Nephron (organoid): ENCODE results near the gene MTA1.
A peak's percentile ranks its signal among the peaks of the same experiment; 100 is the strongest.

Experiments used
- H3K27ac Mint-ChIP-seq, 3 experiments: 2 replicates each; pipeline ENCODE4 v1.8.0; 2020; ENCODE audit warnings: mixed read lengths in 3 of 3, mild to moderate bottlenecking in 2 of 3, moderate library complexity in 1 of 3
- H3K27me3 Mint-ChIP-seq: 2 replicates; pipeline ENCODE4 v1.8.0; 2021; ENCODE audit warnings: low read depth, mild to moderate bottlenecking, moderate library complexity, mixed read lengths
- H3K36me3 Mint-ChIP-seq: 2 replicates; pipeline ENCODE4 v1.8.0; 2020; ENCODE audit warnings: low read depth, mixed read lengths
- H3K4me1 Mint-ChIP-seq: 2 replicates; pipeline ENCODE4 v1.8.0; 2020; ENCODE audit warnings: mixed read lengths
- H3K4me3 Mint-ChIP-seq, 3 experiments: 2 replicates each; pipeline ENCODE4 v1.8.0; 2020; ENCODE audit warnings: mild to moderate bottlenecking in 3 of 3, mixed read lengths in 3 of 3, moderate library complexity in 2 of 3
- H3K9me3 Mint-ChIP-seq: 2 replicates; pipeline ENCODE4 v1.8.0; 2020; ENCODE audit warnings: mixed read lengths
- TF ChIP-seq, protein P1 (sequence below), 3 experiments: fragments of 200-600 bp; sonication (generic); IDR thresholded peaks; one replicate each; pipeline ENCODE4 v1.5.0; 2021; ENCODE audit warnings: antibody characterized with exemption in 3 of 3; ENCODE audit not compliant: unreplicated experiment in 3 of 3

The MTA1 gene

DNA sequence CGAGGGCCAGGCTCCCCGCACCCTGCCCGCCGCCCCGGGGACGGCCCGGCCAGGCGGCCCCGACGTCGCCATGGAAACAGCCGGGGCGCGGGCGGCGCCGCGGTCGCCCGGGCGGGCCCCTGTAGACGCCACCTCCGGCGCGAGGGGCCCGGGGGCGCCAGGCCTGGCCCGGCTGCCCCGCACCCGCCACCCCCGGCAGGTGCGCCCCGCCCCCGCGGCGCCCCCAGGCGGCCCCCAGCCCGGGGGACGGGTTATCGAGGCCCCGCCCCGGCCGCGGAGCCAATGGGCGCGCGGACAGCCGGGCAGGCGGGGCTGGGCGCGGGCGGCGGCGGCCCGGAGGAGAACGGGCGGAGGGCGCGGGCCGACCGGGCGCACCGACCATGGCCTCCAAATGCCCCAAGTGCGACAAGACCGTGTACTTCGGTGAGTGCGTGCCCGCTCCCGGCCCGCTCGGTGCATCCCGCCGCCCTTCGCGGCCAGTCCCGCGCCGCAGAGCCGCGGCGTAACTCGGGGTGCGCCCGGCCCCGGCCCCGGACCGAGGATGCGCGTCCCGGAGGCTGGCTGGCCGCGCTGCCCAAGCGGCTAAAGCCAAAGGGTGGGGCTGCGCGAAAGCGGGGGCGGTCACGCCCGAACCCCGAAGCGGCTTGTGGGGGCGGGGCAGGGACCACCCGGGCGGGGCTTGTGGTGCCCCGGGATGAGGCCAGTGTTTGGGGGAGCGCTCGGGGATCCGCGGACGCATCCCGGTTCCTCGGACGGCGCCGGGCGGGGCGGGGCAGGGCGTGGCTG is 55.0 kb downstream of the MTA1 start, which contains the start of gene CRIP2:
TSS of gene CRIP2 (plus strand) at position 339 of the 786 bp plus-strand sequence. CDS start at position 381, 42 bp downstream.
- H3K27ac Mint-ChIP-seq, result peak within 1 kb of the TSS in 1 of 3 experiments; percentile 61
- peak within 1 kb of the TSS; percentile 72 to 80 (median 78) for H3K4me3 Mint-ChIP-seq
- peaks cover 17% of the 10 kb centered on the region for H3K27me3 Mint-ChIP-seq
- H3K36me3 Mint-ChIP-seq, result no peaks in the 10 kb centered on the region
- H3K4me1 Mint-ChIP-seq, result peaks cover 5% of the 10 kb centered on the region
- H3K9me3 Mint-ChIP-seq, result no peaks in the 10 kb centered on the region
- TF ChIP-seq, protein P1, sequence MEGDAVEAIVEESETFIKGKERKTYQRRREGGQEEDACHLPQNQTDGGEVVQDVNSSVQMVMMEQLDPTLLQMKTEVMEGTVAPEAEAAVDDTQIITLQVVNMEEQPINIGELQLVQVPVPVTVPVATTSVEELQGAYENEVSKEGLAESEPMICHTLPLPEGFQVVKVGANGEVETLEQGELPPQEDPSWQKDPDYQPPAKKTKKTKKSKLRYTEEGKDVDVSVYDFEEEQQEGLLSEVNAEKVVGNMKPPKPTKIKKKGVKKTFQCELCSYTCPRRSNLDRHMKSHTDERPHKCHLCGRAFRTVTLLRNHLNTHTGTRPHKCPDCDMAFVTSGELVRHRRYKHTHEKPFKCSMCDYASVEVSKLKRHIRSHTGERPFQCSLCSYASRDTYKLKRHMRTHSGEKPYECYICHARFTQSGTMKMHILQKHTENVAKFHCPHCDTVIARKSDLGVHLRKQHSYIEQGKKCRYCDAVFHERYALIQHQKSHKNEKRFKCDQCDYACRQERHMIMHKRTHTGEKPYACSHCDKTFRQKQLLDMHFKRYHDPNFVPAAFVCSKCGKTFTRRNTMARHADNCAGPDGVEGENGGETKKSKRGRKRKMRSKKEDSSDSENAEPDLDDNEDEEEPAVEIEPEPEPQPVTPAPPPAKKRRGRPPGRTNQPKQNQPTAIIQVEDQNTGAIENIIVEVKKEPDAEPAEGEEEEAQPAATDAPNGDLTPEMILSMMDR (IDR thresholded peaks at IDR 0.05; ENCODE audit: unreplicated experiment in 3 of 3), result no peak

DNA sequence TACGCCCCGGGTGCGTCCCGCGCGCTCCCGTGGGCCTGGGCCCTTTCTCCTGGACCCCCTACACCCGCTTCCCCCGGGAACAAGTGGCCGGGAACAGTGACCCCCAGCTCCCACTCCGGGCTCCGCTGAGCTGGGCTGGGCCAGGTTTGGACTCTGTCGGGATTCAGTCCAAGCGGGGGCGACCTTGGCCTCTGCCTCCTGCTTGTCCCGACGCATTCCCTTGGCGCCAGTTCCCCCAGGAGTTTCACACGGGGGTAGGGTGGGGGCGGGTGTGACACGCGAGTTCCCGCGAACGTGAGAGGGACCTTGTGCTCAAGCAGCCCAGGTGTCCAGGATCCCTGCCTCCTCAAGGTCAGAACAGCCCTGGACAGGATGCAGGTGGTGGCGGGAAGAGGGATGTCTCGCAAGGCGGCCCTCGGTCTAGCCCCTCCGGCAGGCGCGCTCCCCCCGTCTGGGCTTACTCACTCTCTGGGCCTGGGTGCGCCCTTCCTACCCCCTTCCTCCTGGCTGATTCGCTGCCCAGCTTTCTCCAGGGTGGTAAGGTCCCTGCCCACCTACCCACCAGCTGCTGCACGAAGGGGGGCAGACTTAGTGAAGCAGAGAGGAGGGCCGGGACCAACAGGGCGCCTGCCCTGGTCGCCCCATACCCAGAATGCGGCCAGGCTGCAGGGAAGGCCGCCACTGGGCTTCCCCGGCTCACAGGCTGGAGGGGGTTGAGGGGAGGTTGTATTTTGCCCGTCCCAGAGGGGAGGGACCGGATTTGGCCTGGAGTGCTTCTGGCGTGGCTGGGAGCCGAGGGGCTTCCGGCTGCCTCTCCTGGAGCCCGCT is 55.9 kb downstream of the MTA1 start:
- Mint-ChIP-seq H3K9me3 (no peaks in the 10 kb centered on the region), H3K4me3 (peak overlapping the region; percentile 72 to 80 (median 78)), H3K27me3 (peaks cover 25% of the 10 kb centered on the region), H3K36me3 (no peaks in the 10 kb centered on the region), H3K4me1 (peaks cover 9% of the 10 kb centered on the region), H3K27ac (peak overlapping the region in 1 of 3 experiments; percentile 56)
- TF ChIP-seq, protein P1 (IDR thresholded peaks at IDR 0.05; ENCODE audit: unreplicated experiment in 3 of 3), result no peak

DNA sequence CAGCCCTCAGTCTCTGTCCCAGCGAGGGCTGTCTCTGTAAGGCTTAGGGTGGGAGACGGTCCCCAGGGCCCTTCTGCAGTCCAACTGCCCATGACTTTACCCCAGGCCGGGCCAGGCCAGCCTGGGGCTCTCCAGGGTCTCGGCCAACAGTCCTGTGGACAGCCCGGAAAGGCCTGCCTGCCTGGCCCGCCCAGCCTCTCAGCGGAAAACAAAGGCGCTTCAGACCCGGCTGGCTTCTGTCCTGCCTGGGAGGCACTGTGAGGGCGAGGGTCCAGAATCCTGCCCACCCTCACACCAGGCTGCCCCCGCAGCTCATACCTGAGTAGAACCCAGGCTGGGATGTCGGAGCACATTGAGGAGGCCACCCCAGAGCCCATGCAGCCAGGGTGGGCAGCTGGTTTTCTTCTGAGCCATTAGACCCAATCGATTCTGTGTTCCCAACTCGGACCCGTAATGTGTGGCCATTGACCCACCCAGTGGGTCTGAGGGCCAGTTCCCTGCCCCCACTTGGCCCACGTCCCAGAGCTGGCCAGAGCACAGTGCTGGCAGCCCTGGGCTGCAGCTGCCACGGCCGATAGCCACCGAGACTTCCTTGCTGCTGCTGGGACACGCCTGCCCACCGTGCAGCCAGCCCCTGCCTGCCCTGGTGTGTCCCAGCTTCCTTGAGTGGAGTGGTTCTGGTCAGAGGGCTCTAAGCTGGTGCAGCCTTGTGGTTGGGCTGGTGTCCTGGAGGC is 56.6 kb downstream of the MTA1 start:
- peaks cover 16% of the 10 kb centered on the region for H3K4me1 Mint-ChIP-seq
- TF ChIP-seq, protein P1 (IDR thresholded peaks at IDR 0.05; ENCODE audit: unreplicated experiment in 3 of 3), result no peak
- peak overlapping the region; percentile 40 to 64 (median 56) for H3K27ac Mint-ChIP-seq
- no peaks in the 10 kb centered on the region for H3K36me3 Mint-ChIP-seq
- peaks cover 33% of the 10 kb centered on the region for H3K27me3 Mint-ChIP-seq
- H3K4me3 Mint-ChIP-seq, result peak overlapping the region; percentile 72 to 80 (median 78)
- H3K9me3 Mint-ChIP-seq, result no peaks in the 10 kb centered on the region

DNA sequence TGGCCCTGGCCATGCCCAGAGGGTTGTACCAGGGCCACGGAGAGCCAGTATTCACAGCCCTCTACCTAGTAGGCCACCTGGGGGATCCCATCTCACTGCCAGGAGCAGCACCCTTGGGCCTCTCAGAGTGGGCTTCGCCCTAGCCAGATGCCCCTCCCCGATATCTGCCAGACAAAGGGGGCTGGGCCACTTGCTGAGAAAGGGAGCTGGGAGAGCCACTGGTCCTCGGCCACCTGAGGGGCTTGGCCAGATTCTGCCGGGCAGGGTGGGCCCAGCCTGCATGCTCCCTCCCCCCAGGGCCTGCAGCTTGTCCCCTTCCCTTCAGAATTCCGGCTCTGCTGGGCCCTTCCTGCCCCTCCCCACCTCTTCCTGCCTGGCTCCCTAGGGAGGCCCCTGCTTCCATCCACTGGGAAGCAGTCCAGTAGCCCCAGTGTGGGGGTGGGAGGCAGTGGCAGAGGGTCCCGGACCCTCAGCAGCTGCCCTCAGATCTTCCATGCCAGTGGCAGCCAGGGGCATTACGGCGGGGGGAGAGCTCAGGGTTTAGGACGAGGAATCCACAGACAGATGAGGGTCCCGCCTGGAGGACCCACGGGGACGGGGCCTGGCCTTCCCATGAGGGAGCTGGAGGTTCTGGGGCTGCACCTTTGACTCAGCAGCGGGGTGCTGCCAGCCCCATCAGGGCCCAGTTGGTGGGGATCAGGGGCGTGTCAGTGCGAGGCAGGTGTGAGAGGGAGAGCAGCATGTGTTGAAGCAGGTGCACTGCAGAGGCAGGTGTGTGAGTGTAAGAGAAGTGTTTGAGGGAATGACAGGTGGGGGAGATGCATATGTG is 57.4 kb downstream of the MTA1 start:
- Mint-ChIP-seq H3K36me3 (no peaks in the 10 kb centered on the region), H3K27me3 (peaks cover 34% of the 10 kb centered on the region), H3K4me3 (peak overlapping the region; percentile 73 to 80 (median 78)), H3K9me3 (no peaks in the 10 kb centered on the region), H3K27ac (peak overlapping the region; percentile 55 to 64 (median 56)), H3K4me1 (peaks cover 20% of the 10 kb centered on the region)
- TF ChIP-seq, protein P1 (IDR thresholded peaks at IDR 0.05; ENCODE audit: unreplicated experiment in 3 of 3), result no peak
